DMS79 (cell line): ENCODE results near the gene GRK4.
A peak's percentile ranks its signal among the peaks of the same experiment; 100 is the strongest.

Experiments
- DNase-seq: peaks from one replicate; lab custom pipeline; 2025; lab: John Stamatoyannopoulos, UW

The GRK4 gene

GRCh38 chr4:3013323-3013722 is 50.0 kb downstream of the GRK4 start:
- no peak for DNase-seq

- no peak for DNase-seq
Observed at GRCh38 chr4:3013839-3014350, 50.5 kb downstream of the GRK4 start.

GRCh38 chr4:3016961-3017360 is 53.6 kb downstream of the GRK4 start:
- no peak for DNase-seq

- DNase-seq, result no peak
Observed at GRCh38 chr4:3017504-3017903, 54.1 kb downstream of the GRK4 start.

- no peak for DNase-seq
Observed at GRCh38 chr4:3019145-3019846, 55.9 kb downstream of the GRK4 start.

- DNase-seq, result no peak
Observed at GRCh38 chr4:3021127-3021526, 57.8 kb downstream of the GRK4 start.

- no peak for DNase-seq
Observed at GRCh38 chr4:3021627-3022026, 58.3 kb downstream of the GRK4 start.

GRCh38 chr4:3022112-3022511 is 58.7 kb downstream of the GRK4 start:
- DNase-seq, result no peak

GRCh38 chr4:3022651-3023050 is 59.3 kb downstream of the GRK4 start:
- no peak for DNase-seq

- no peak for DNase-seq
Observed at GRCh38 chr4:3025881-3026280, 62.5 kb downstream of the GRK4 start.

GRCh38 chr4:3026540-3026939 is 63.2 kb downstream of the GRK4 start:
- no peak for DNase-seq

GRCh38 chr4:3029464-3029863 is 66.1 kb downstream of the GRK4 start:
- no peak for DNase-seq

- DNase-seq, result no peak
Observed at GRCh38 chr4:3030566-3031356, 67.4 kb downstream of the GRK4 start.

- DNase-seq, result no peak
Observed at GRCh38 chr4:3031357-3032082, 68.1 kb downstream of the GRK4 start.

GRCh38 chr4:3034231-3034630 is 70.9 kb downstream of the GRK4 start:
- DNase-seq, result no peak

GRCh38 chr4:3035249-3035648 is 71.9 kb downstream of the GRK4 start:
- no peak for DNase-seq

GRCh38 chr4:3035674-3036073 is 72.3 kb downstream of the GRK4 start:
- no peak for DNase-seq

- no peak for DNase-seq
Observed at GRCh38 chr4:3036131-3036952, 73.0 kb downstream of the GRK4 start.

- peak; percentile 7 for DNase-seq
Observed at GRCh38 chr4:3037957-3038461, 74.6 kb downstream of the GRK4 start.

- DNase-seq, result no peak
Observed at GRCh38 chr4:3039706-3040366, 76.5 kb downstream of the GRK4 start.
